Parathyroid adenoma (tissue), 2 donors: ENCODE measurements around the gene FBXO11.

Source experiments
- H2AFZ ChIP-seq: fragments of 300-600 bp; sonication (generic); one replicate; pipeline ENCODE4 v1.7.0; 2017; ENCODE audit warnings: antibody characterized with exemption, mild to moderate bottlenecking
- H3K27ac ChIP-seq: fragments of 300-600 bp; sonication (generic); one replicate; pipeline ENCODE4 v1.7.0; 2017
- H3K27me3 ChIP-seq: fragments of 300-600 bp; sonication (generic); one replicate; pipeline ENCODE4 v1.7.0; 2017; ENCODE audit warnings: low read length; ENCODE audit not compliant: control insufficient read depth, insufficient read depth
- H3K36me3 ChIP-seq: fragments of 300-600 bp; sonication (generic); one replicate; pipeline ENCODE4 v1.7.0; 2017; ENCODE audit warnings: low read length; ENCODE audit not compliant: control insufficient read depth, insufficient read depth
- H3K4me1 ChIP-seq: fragments of 300-600 bp; sonication (generic); one replicate; pipeline ENCODE4 v1.7.0; 2017; ENCODE audit warnings: control low read depth
- H3K4me2 ChIP-seq: fragments of 300-600 bp; sonication (generic); one replicate; pipeline ENCODE4 v1.7.0; 2017; ENCODE audit warnings: low read length
- H3K4me3 ChIP-seq: fragments of 300-600 bp; sonication (generic); one replicate; pipeline ENCODE4 v1.7.0; 2017; ENCODE audit warnings: low read depth, low read length
- H3K79me2 ChIP-seq: fragments of 300-600 bp; sonication (generic); one replicate; pipeline ENCODE4 v1.7.0; 2017; ENCODE audit warnings: control low read depth
- H3K9ac ChIP-seq: fragments of 300-600 bp; sonication (generic); one replicate; pipeline ENCODE4 v1.7.0; 2017; ENCODE audit warnings: mild to moderate bottlenecking
- H3K9me3 ChIP-seq: fragments of 300-600 bp; sonication (generic); one replicate; pipeline ENCODE4 v1.7.0; 2017; ENCODE audit warnings: low read length; ENCODE audit not compliant: control insufficient read depth
- TF ChIP-seq, protein P1 (sequence below): fragments of 300-600 bp; sonication (generic); IDR thresholded peaks from one replicate; pipeline ENCODE4 v1.7.0; 2017; ENCODE audit warnings: antibody characterized with exemption, mild to moderate bottlenecking
- donor health status: primary hyperparathyroidism.

Gene FBXO11

DNA sequence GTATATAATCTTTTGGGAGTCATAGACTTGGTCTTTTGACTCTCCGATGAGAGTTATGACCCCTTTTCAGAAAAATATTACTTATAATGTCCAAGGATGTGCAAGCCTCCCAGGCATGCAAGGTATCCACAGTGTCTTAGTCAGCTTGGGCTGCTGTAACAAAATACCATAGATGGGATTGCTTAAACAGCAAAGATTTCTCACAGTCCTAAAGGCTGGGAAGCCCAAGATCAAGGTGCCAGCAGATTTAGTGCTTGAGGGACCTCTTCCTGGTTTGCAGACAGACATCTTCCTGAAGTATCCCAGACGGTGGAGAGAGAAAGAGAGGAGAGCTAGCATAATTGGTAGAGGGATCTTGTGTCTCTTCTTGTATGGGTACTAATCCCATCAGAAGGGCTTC lies 35.6 kb upstream of the FBXO11 start:
- no peak overlapping the region for H3K4me3 ChIP-seq
- no peaks in the 10 kb centered on the region for H3K36me3 ChIP-seq

DNA sequence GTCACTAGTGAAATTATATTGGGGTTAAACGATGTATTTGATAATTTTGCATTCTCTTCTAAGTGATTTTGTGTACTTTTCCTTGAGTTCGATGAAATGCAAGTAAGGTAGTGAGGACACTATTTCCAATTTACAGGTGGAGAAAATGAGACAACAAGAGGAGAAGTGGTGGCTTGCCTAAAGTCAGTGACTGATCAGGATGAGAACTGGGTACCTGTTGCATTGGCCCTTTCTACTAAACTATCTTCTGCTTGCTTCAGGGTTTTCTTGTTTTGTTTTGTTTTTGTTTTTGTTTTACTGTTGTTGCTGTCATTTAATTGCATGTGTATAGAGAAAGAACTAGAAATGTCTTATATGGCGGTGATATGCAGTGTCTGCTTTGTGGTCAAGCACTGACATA lies 31.4 kb upstream of the FBXO11 start:
- TF ChIP-seq, protein P1, sequence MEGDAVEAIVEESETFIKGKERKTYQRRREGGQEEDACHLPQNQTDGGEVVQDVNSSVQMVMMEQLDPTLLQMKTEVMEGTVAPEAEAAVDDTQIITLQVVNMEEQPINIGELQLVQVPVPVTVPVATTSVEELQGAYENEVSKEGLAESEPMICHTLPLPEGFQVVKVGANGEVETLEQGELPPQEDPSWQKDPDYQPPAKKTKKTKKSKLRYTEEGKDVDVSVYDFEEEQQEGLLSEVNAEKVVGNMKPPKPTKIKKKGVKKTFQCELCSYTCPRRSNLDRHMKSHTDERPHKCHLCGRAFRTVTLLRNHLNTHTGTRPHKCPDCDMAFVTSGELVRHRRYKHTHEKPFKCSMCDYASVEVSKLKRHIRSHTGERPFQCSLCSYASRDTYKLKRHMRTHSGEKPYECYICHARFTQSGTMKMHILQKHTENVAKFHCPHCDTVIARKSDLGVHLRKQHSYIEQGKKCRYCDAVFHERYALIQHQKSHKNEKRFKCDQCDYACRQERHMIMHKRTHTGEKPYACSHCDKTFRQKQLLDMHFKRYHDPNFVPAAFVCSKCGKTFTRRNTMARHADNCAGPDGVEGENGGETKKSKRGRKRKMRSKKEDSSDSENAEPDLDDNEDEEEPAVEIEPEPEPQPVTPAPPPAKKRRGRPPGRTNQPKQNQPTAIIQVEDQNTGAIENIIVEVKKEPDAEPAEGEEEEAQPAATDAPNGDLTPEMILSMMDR, result no peak
- no peak overlapping the region for H3K4me2 ChIP-seq
- no peaks in the 10 kb centered on the region for H3K4me1 ChIP-seq
- H3K27me3 ChIP-seq, result no peaks in the 10 kb centered on the region
- no peak overlapping the region for H3K27ac ChIP-seq
- H3K4me3 ChIP-seq, result no peak overlapping the region
- no peaks in the 10 kb centered on the region for H3K79me2 ChIP-seq
- no peak overlapping the region for H3K9ac ChIP-seq
- no peaks in the 10 kb centered on the region for H3K36me3 ChIP-seq
- no peaks in the 10 kb centered on the region for H3K9me3 ChIP-seq
- no peak overlapping the region for H2AFZ ChIP-seq

More for the DNA sequence above, 35.6 kb upstream of the FBXO11 start:
- TF ChIP-seq, protein P1, result no peak
- Histone ChIP-seq H3K9ac (no peak overlapping the region), H3K79me2 (no peaks in the 10 kb centered on the region), H3K4me2 (no peak overlapping the region), H3K27ac (no peak overlapping the region), H3K4me1 (no peaks in the 10 kb centered on the region), H3K27me3 (no peaks in the 10 kb centered on the region), H2AFZ (no peak overlapping the region), H3K9me3 (no peaks in the 10 kb centered on the region)

DNA sequence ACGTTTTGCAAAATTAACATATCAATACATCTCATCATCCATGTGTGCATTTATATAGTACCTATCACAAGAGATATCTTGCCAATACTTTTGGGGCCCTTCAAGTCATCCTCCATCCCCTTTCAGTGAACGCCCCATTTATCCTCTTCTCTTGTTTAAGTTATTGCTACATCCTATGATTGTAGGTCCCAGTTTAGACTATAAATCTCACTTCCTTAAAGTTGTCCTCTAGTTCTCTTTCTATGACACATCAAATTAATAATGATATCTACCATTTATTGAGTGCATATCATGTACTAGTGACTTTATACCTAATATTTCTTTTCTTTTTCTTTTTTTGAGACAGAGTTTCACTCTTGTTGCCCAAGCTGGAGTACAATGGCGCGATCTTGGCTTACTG lies 28.8 kb upstream of the FBXO11 start:
- Histone ChIP-seq H3K9me3 (no peaks in the 10 kb centered on the region), H3K27ac (no peak overlapping the region), H3K4me1 (no peaks in the 10 kb centered on the region), H3K79me2 (no peaks in the 10 kb centered on the region), H3K4me2 (no peak overlapping the region), H2AFZ (no peak overlapping the region), H3K36me3 (no peaks in the 10 kb centered on the region), H3K27me3 (no peaks in the 10 kb centered on the region), H3K9ac (no peak overlapping the region), H3K4me3 (no peak overlapping the region)
- TF ChIP-seq, protein P1, result no peak

DNA sequence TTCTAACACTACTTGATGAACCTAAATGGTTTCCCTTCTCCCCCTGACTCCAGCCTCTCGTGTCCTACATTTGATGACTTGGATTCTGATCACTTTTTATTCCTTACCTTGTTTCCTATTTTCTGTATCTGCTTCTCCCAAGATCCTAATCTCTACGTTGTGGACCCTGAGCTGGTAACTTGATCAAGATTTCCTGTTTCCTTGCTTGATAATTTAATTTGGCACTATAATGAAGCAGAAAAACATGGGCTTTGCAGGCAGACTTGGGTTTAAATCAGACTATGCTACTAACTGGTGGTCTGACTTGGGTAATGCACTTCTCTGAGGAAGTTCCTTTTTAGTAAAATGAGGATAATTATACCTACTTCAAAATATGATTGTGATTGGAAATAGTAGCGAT lies 11.7 kb upstream of the FBXO11 start:
- H3K4me2 ChIP-seq, result no peak overlapping the region
- no peak overlapping the region for H3K4me3 ChIP-seq
- H3K9ac ChIP-seq, result no peak overlapping the region
- no peaks in the 10 kb centered on the region for H3K4me1 ChIP-seq
- H2AFZ ChIP-seq, result no peak overlapping the region
- no peaks in the 10 kb centered on the region for H3K36me3 ChIP-seq
- H3K79me2 ChIP-seq, result no peaks in the 10 kb centered on the region
- H3K27ac ChIP-seq, result no peak overlapping the region
- TF ChIP-seq, protein P1, result no peak
- no peaks in the 10 kb centered on the region for H3K27me3 ChIP-seq
- no peaks in the 10 kb centered on the region for H3K9me3 ChIP-seq

DNA sequence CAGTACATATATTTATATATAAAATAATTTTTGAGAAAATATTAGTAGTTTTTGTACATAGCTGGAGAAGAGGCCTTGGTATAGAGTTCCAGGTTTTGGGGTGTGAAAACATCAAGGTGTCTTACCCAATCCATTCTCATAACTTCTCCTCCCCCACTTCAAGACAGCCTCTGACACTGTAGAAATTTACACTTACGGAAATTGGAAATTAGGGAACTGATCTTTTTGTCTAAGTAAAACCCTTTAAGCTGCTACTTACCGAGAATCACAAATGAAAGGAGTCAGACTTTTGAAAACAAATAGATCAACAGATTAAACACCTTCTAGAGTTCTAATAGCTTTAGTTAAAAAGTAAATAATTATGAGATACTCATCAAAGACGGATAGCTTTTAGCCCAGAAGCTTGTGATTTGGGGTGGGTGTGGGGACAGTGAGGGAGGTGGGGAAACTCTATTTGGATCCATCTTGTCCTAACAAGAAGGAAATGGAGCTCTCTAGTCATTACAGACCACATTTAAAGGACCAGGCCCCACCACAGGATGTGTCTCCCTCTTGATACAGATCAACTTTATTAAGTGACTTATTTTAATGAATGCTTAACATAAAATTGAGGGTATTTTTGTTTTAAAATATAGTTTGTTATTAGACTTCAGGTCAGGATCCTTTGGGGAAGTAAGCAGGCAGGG lies 11.1 kb upstream of the FBXO11 start:
- no peak overlapping the region for H3K9ac ChIP-seq
- H3K4me3 ChIP-seq, result no peak overlapping the region
- no peaks in the 10 kb centered on the region for H3K36me3 ChIP-seq
- no peaks in the 10 kb centered on the region for H3K79me2 ChIP-seq
- no peaks in the 10 kb centered on the region for H3K9me3 ChIP-seq
- TF ChIP-seq, protein P1, result no peak
- H2AFZ ChIP-seq, result no peak overlapping the region
- no peaks in the 10 kb centered on the region for H3K4me1 ChIP-seq
- H3K4me2 ChIP-seq, result no peak overlapping the region
- H3K27ac ChIP-seq, result no peak overlapping the region
- H3K27me3 ChIP-seq, result no peaks in the 10 kb centered on the region
